Gastrocnemius medialis (tissue), 4 donors: ENCODE data around the gene FOLR3. TPM values are rescaled to one million over a fixed set of nuclear protein-coding genes. Genes with fewer than 3 reads are reported as not detected.
A peak's percentile ranks its signal among the peaks of the same experiment; 100 is the strongest.

ENCODE experiments used
- ATAC-seq, 2 donors: fragments of 150-250 bp; one replicate each; pipeline ENCODE4 v1.9.1; 2016
- DNase-seq, 2 donors: peaks; one replicate each; pipeline ENCODE4 v3.0.0-alpha.2; 2019
- H3K27ac ChIP-seq, 4 donors: fragments of 200-600 bp; sonication (generic); 1 replicate in 1 of 4; 2 replicates in 3 of 4; pipeline ENCODE4 v1.5.1; 2016 to 2018; ENCODE audit warnings: mild to moderate bottlenecking in 2 of 4, moderate library complexity in 1 of 4
- H3K27me3 ChIP-seq, 3 donors: fragments of 200-600 bp; sonication (generic) in 2 of 3; 1 replicate in 1 of 3; 2 replicates in 2 of 3; pipeline versions ENCODE4 v1.5.1 to v1.6.0; 2016 to 2019; ENCODE audit warnings: mild to moderate bottlenecking in 1 of 3, moderate library complexity in 1 of 3
- H3K36me3 ChIP-seq, 2 donors: fragments of 200-600 bp; sonication (generic) in 1 of 2; one replicate each; pipeline ENCODE4 v1.5.1; 2017 to 2018
- H3K4me1 ChIP-seq, 2 donors: fragments of 200-600 bp; sonication (generic) in 1 of 2; one replicate each; pipeline ENCODE4 v1.5.1; 2016 to 2017; ENCODE audit warnings: mild to moderate bottlenecking in 2 of 2
- H3K4me3 ChIP-seq, 4 donors: fragments of 200-600 bp; sonication (generic) in 3 of 4; 1 replicate in 1 of 4; 2 replicates in 3 of 4; pipeline ENCODE4 v1.5.1; 2016 to 2019; ENCODE audit warnings: mild to moderate bottlenecking in 2 of 4
- H3K9me3 ChIP-seq, 3 donors: fragments of 200-600 bp; sonication (generic) in 2 of 3; 1 replicate in 1 of 3; 2 replicates in 2 of 3; pipeline ENCODE4 v1.5.1; 2016 to 2019
- POLR2A ChIP-seq, 2 donors: fragments of 450-650 bp; IDR thresholded peaks; one replicate each; pipeline ENCODE4 v1.6.1; 2017; ENCODE audit warnings: antibody characterized with exemption in 2 of 2, mild to moderate bottlenecking in 2 of 2, moderate library complexity in 2 of 2
- in situ Hi-C, 4 donors: fragments of 200-750 bp; cut with MboI; loops; one replicate each; pipeline versions ENCODE4 v1.15.0 to v1.8.0; 2017; ENCODE audit warnings: low sequenced_read_pairs in 4 of 4
- intact Hi-C: fragments of 100-400 bp; cut with DNase I; formaldehyde crosslinking; loops from one replicate; pipeline ENCODE4 v1.15.1; 2023; ENCODE audit warnings: low total_unique reads
- total RNA-seq, 4 donors: library from RNA; depleted of rRNA; stranded (reverse); fragments of >200 nt; gene quantifications; one replicate each; pipeline versions ENCODE4 v1.1.0 to v1.2.3, GENCODE V29; 2016
- TF ChIP-seq, protein P1 (sequence below), 5 experiments: fragments of 450-650 bp in 3 of 5; fragments of 200-600 bp in 2 of 5; sonication (generic) in 2 of 5; IDR thresholded peaks in 4 of 5; conservative IDR thresholded peaks in 1 of 5; 1 replicate in 4 of 5; 2 replicates in 1 of 5; pipeline ENCODE4 v1.5.1; 2016 to 2019; ENCODE audit warnings: antibody characterized with exemption in 5 of 5, mild to moderate bottlenecking in 3 of 5, moderate library complexity in 3 of 5

Gene FOLR3
- total RNA-seq, 4 donors from 2014 or later, result 1.1 TPM; not detected in 3

DNA sequence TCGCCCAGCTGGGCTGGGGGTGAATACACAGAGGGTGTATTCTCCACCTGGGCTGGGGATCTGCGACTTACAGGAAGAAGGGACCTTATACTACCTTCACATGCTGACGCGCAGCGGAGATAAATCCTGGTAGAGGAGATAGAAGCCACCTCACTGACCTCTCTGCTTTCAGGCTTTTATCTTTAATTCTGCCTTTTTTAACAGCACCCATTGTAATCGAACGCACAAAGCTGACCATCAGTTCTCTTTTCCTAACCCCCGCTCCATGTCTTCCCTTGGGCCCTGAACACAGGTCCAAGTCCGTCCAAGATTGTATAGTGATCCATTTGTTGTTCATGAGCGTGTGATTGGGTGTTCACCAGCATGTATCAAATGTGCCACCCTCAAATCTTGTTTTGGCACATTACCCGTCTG lies 31.8 kb upstream of the FOLR3 start:
- H3K4me1 ChIP-seq, result peaks cover 40 to 44% of the 10 kb centered on the region in 2 donors
- intact Hi-C loops, result loop anchor here (1.0 to 10.0 kb wide), 6 partner anchors 9 to 331 kb away; partner anchors contain the start of genes ANAPC15, CLPB, LRRC51 and NUMA1
- TF ChIP-seq POLR2A (IDR thresholded peaks at IDR 0.05), result no peak
- TF ChIP-seq, protein P1, sequence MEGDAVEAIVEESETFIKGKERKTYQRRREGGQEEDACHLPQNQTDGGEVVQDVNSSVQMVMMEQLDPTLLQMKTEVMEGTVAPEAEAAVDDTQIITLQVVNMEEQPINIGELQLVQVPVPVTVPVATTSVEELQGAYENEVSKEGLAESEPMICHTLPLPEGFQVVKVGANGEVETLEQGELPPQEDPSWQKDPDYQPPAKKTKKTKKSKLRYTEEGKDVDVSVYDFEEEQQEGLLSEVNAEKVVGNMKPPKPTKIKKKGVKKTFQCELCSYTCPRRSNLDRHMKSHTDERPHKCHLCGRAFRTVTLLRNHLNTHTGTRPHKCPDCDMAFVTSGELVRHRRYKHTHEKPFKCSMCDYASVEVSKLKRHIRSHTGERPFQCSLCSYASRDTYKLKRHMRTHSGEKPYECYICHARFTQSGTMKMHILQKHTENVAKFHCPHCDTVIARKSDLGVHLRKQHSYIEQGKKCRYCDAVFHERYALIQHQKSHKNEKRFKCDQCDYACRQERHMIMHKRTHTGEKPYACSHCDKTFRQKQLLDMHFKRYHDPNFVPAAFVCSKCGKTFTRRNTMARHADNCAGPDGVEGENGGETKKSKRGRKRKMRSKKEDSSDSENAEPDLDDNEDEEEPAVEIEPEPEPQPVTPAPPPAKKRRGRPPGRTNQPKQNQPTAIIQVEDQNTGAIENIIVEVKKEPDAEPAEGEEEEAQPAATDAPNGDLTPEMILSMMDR (IDR thresholded peaks at IDR 0.05 in 4 of 5, conservative IDR thresholded peaks at IDR 0.05 in 1 of 5), result no peak
- in situ Hi-C loops, result loop anchor here in 2 of 4 donors (10.0 kb wide), 1 partner anchor 331 kb away; the partner anchor contains the start of gene CLPB (in 2 of the 2)
- no peaks in the 10 kb centered on the region for H3K9me3 ChIP-seq
- no peak for ATAC-seq
- peaks cover 0 to 4% of the 10 kb centered on the region in 2 donors for H3K36me3 ChIP-seq
- peak overlapping the region; percentile 92 to 97 (median 93) for H3K27ac ChIP-seq
- H3K4me3 ChIP-seq, result peak overlapping the region; percentile 57 to 95 (median 78)
- no peak for DNase-seq
- H3K27me3 ChIP-seq, result no peaks in the 10 kb centered on the region

DNA sequence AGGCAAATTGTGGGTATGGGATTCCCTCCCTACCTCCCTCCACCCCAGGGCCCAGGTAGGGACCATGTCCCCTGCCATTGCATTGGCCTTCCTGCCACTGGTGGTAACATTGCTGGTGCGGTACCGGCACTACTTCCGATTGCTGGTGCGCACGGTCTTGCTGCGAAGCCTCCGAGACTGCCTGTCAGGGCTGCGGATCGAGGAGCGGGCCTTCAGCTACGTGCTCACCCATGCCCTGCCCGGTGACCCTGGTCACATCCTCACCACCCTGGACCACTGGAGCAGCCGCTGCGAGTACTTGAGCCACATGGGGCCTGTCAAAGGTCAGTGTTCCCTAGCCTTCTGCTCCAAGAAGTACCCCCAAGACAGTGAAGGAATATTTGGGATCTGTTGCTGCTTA lies 29.6 kb upstream of the FOLR3 start, which contains the start of gene TOMT:
TSS of gene TOMT (plus strand) at position 37 of the 400 bp plus-strand sequence. CDS start at position 65, 28 bp downstream.
- no peaks in the 10 kb centered on the region for H3K27me3 ChIP-seq
- DNase-seq, result no peak
- in situ Hi-C loops (loop anchor here in 2 of 4 donors (10.0 kb wide), 1 partner anchor 329 kb away; the partner anchor contains the start of gene CLPB (in 2 of the 2)), intact Hi-C loops (loop anchor here (10.0 kb wide), 2 partner anchors 321 to 329 kb away; partner anchors contain the start of gene CLPB)
- H3K27ac ChIP-seq, result no peak within 1 kb of the TSS
- ATAC-seq, result no peak
- H3K9me3 ChIP-seq, result no peaks in the 10 kb centered on the region
- TF ChIP-seq POLR2A (IDR thresholded peaks at IDR 0.05), result no peak
- TF ChIP-seq, protein P1 (IDR thresholded peaks at IDR 0.05 in 4 of 5, conservative IDR thresholded peaks at IDR 0.05 in 1 of 5), result no peak
- peaks cover 20 to 24% of the 10 kb centered on the region in 2 donors for H3K4me1 ChIP-seq
- peaks cover 0 to 6% of the 10 kb centered on the region in 2 donors for H3K36me3 ChIP-seq
- no peak within 1 kb of the TSS for H3K4me3 ChIP-seq

DNA sequence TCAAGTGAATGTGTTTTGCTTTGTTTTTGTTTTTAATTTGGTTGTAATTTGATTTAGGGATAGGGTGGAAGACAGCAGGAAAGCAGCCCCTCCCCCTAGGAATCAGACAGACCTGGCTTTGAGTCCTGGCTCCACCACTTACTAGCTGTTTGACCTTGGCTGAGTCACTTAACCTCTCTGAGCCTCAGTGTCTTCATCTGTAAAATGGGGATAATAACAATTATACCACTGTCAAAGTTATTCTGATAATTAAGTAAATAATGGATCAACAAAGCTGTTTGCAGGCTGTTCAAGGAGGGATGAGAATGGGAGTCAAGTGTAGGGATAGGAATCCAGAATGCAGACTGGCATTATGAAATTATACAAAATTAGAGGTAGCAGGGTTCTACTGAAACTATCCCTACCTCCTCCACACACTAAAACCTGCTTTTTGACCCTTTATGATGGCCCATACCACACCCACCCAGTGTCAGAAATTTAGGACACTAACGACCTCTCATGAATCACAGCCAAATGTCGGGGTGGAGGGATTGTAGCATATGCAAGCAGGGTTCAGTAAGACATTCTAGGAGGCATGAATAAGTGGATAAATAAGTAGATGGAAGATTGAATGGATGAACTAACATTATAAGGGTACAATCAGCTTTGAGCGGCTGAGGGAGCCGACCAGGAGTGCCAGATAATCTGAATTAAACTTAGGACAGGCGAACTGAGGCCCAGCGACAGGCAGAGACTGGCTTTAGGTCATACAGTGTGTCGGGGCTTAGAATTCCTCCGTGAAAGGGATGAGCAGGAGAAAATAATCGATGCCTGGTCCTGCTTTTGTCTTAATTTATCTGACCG lies 24.0 kb upstream of the FOLR3 start:
- Histone ChIP-seq H3K9me3 (no peaks in the 10 kb centered on the region), H3K36me3 (peaks cover 0 to 6% of the 10 kb centered on the region in 2 donors), H3K4me1 (peaks cover 11 to 13% of the 10 kb centered on the region in 2 donors), H3K4me3 (peak overlapping the region; percentile 58 to 68 (median 63)), H3K27ac (peak overlapping the region; percentile 95 to 99 (median 98)), H3K27me3 (no peaks in the 10 kb centered on the region)
- TF ChIP-seq, protein P1 (IDR thresholded peaks at IDR 0.05 in 4 of 5, conservative IDR thresholded peaks at IDR 0.05 in 1 of 5), result no peak
- TF ChIP-seq POLR2A (IDR thresholded peaks at IDR 0.05), result no peak
- peak in 1 of 2 donors; percentile 15 for ATAC-seq
- intact Hi-C loops, result loop anchor here (1.0 to 2.0 kb wide), 5 partner anchors 8 to 183 kb away; partner anchors contain the start of genes LAMTOR1, LRRC51, NUMA1 and RNF121
- no peak for DNase-seq
- in situ Hi-C loops, result no loop called here

DNA sequence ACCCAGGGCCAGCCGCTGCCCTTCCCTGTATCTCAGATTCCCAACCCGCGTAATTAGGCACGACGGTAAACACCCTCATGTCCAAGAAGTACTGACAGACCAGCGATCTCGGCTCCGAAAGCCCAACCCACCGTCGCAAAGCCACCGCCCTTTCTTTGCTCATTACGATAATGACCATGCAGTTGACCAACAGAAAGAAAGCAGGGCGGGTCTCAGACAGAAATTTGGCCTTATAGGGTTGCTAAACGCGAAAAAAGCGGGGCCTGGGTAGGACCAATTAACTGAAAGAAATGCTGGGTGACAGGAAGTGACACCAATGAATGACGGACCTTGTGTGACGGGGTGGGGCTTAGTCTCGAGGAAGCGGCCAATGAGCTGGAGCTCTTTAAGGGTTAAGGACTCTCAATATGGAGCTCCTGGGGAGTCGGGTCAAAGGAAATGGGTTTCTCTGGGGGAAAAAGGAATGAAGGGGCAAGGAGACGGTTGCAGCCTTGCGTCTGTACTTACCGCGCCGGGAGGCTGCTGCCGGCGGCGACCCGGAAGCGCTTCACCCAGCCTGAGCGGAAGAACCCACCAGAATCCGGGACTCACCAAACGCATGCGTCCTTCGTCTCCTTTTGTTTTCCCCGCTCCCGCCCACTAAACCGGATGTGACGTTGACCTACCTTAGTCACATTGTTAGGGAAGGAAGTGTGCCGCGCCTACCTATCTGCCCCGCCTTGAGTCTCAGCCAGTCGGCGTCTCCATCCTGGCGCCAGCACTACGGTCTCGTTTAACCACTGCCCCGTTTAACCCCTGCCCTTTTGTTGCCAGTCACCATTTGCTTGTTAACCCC lies 23.2 kb upstream of the FOLR3 start, which contains the start of gene ANAPC15:
TSS of gene ANAPC15 (minus strand) at position 553 of the 835 bp plus-strand sequence. CDS start 1,419 bp downstream, outside the sequence.
- ATAC-seq, result peak; percentile 94 to 95
- in situ Hi-C loops, result no loop called here
- intact Hi-C loops, result loop anchor here (1.0 to 2.0 kb wide), 5 partner anchors 9 to 184 kb away; partner anchors contain the start of genes LAMTOR1, LRRC51, NUMA1 and RNF121

More for the DNA sequence above, 23.2 kb upstream of the FOLR3 start, which contains the start of gene ANAPC15:
- H3K27me3 ChIP-seq, result no peaks in the 10 kb centered on the region
- peaks cover 11 to 13% of the 10 kb centered on the region in 2 donors for H3K4me1 ChIP-seq
- H3K36me3 ChIP-seq, result peaks cover 0 to 6% of the 10 kb centered on the region in 2 donors
- no peaks in the 10 kb centered on the region for H3K9me3 ChIP-seq
- peak; percentile 98 to 99 for DNase-seq
- H3K4me3 ChIP-seq, result peak within 1 kb of the TSS; percentile 59 to 68 (median 66)
- TF ChIP-seq, protein P1 (IDR thresholded peaks at IDR 0.05 in 4 of 5, conservative IDR thresholded peaks at IDR 0.05 in 1 of 5), result no peak
- peak; percentile 88 to 97 for TF ChIP-seq POLR2A (IDR thresholded peaks at IDR 0.05)
- peak within 1 kb of the TSS; percentile 95 to 99 (median 98) for H3K27ac ChIP-seq
